Measurements from ENCODE around the gene PIK3C2G.

Gene PIK3C2G

DNA sequence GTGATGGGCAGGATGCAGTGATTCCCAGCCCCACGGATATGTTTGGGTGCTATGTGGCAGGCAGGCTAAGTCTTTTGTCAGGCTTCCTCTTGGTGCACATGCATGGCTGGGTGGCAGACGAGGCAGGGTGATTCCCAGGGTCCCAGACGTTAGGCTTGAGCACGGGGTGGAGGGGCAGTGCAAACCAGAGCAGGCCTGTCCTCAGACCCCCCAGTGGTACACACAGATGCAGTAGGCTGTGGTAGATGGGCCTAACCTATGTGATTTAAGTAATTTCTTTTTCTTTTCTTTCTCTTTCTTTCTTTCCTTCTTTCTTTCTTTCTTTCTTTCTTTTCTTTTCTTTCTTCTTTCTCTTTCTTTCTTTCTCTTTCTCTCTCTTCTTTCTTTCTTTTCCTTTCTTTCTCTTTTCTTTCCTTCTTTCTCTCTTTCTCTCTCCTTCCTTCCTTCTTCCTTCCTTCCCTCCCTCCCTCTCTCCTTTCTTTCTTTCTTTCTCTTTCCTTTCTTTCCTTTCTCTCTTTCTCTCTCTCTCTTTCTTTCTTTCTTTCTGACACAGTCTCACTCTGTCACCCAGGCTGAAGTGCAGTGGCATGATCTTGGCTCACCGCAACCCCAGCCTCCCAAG is 41.6 kb downstream of the PIK3C2G start:
- TF ChIP-seq REST (IDR thresholded peaks at IDR 0.05; ENCODE audit: insufficient replicate concordance, low read depth) (no peak), POLR2AphosphoS5 (IDR thresholded peaks at IDR 0.05; ENCODE audit: low read depth) (no peak), GABPA (IDR thresholded peaks at IDR 0.05; ENCODE audit: low read depth) (no peak), SPI1 (IDR thresholded peaks at IDR 0.05; ENCODE audit: borderline replicate concordance, low read depth) (no peak)
- TF ChIP-seq, protein P1, sequence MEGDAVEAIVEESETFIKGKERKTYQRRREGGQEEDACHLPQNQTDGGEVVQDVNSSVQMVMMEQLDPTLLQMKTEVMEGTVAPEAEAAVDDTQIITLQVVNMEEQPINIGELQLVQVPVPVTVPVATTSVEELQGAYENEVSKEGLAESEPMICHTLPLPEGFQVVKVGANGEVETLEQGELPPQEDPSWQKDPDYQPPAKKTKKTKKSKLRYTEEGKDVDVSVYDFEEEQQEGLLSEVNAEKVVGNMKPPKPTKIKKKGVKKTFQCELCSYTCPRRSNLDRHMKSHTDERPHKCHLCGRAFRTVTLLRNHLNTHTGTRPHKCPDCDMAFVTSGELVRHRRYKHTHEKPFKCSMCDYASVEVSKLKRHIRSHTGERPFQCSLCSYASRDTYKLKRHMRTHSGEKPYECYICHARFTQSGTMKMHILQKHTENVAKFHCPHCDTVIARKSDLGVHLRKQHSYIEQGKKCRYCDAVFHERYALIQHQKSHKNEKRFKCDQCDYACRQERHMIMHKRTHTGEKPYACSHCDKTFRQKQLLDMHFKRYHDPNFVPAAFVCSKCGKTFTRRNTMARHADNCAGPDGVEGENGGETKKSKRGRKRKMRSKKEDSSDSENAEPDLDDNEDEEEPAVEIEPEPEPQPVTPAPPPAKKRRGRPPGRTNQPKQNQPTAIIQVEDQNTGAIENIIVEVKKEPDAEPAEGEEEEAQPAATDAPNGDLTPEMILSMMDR (IDR thresholded peaks at IDR 0.05; ENCODE audit: insufficient read depth, low read length): no peak

DNA sequence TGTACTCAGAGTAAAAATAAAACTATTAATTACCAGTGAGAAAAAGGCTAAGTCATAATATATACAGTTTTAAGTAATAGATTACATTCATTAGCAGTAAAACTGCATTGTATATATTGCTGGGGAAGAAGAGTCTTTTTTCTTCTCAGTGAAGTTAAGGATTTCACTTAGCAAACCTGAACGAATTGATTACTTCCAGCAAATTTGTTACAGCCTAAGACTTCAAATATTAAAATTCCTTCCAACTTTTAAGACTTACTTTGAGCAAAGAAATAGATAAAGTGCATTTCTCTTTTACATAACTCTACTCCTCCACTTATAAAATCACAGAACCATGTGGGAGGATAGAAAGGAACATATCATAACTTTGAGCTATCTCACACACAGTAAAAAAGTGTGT is 43.3 kb downstream of the PIK3C2G start:
- no peaks in the 10 kb centered on the region for H3K27me3 ChIP-seq (ENCODE audit: insufficient read depth, poor library complexity, severe bottlenecking)
- H3K4me3 ChIP-seq (replicated peaks; ENCODE audit: insufficient read depth, low read length): no peak overlapping the region
- no peak for TF ChIP-seq SPI1 (IDR thresholded peaks at IDR 0.05; ENCODE audit: borderline replicate concordance, low read depth)
- no peak for TF ChIP-seq GABPA (IDR thresholded peaks at IDR 0.05; ENCODE audit: low read depth)
- TF ChIP-seq, protein P1 (IDR thresholded peaks at IDR 0.05; ENCODE audit: insufficient read depth, low read length): no peak
- no peak for TF ChIP-seq REST (IDR thresholded peaks at IDR 0.05; ENCODE audit: insufficient replicate concordance, low read depth)
- no peak for TF ChIP-seq POLR2AphosphoS5 (IDR thresholded peaks at IDR 0.05; ENCODE audit: low read depth)
- no peak for DNase-seq (ENCODE audit: low read depth in 1 of 2, low spot score in 1 of 2)
- no peak overlapping the region for H3K27ac ChIP-seq (replicated peaks)

More for the DNA sequence above, 41.6 kb downstream of the PIK3C2G start:
- Histone ChIP-seq H3K27ac (replicated peaks) (no peak overlapping the region), H3K4me3 (replicated peaks; ENCODE audit: insufficient read depth, low read length) (no peak overlapping the region), H3K27me3 (ENCODE audit: insufficient read depth, poor library complexity, severe bottlenecking) (no peaks in the 10 kb centered on the region)
- DNase-seq (ENCODE audit: low read depth in 1 of 2, low spot score in 1 of 2): no peak

DNA sequence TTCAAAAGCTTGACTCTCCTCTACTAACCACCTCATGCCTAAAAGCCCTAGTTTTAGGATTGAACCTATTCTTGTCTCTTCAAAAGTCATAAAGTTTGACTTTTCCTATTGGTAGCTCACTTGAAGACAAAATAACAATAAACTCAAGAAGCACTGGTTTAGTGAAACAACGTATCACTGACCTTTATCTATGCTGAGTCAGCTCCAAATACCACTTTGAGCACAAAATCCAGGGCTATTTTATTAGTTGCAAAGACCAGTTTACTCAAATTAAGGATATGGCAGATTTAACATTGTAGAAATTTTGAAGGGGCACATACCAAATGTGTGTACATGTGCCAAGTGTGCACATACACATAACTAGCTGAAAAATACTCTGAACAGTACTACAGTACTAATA is 45.0 kb downstream of the PIK3C2G start:
- DNase-seq (ENCODE audit: low read depth in 1 of 2, low spot score in 1 of 2): no peak
- H3K27ac ChIP-seq (replicated peaks): no peak overlapping the region
- H3K27me3 ChIP-seq (ENCODE audit: insufficient read depth, poor library complexity, severe bottlenecking): no peaks in the 10 kb centered on the region
- H3K4me3 ChIP-seq (replicated peaks; ENCODE audit: insufficient read depth, low read length): no peak overlapping the region
- TF ChIP-seq, protein P1 (IDR thresholded peaks at IDR 0.05; ENCODE audit: insufficient read depth, low read length): no peak
- TF ChIP-seq GABPA (IDR thresholded peaks at IDR 0.05; ENCODE audit: low read depth) (no peak), POLR2AphosphoS5 (IDR thresholded peaks at IDR 0.05; ENCODE audit: low read depth) (no peak), REST (IDR thresholded peaks at IDR 0.05; ENCODE audit: insufficient replicate concordance, low read depth) (no peak), SPI1 (IDR thresholded peaks at IDR 0.05; ENCODE audit: borderline replicate concordance, low read depth) (no peak)

All from HL-60 (cell line).